Glomerular visceral epithelial cell (primary cell): ENCODE data around the gene ADORA2A.

Source experiments
- DNase-seq: peaks from one replicate; pipeline ENCODE4 v3.0.0-alpha.2; 2016; ENCODE audit errors: extremely low spot score

The ADORA2A gene

DNA sequence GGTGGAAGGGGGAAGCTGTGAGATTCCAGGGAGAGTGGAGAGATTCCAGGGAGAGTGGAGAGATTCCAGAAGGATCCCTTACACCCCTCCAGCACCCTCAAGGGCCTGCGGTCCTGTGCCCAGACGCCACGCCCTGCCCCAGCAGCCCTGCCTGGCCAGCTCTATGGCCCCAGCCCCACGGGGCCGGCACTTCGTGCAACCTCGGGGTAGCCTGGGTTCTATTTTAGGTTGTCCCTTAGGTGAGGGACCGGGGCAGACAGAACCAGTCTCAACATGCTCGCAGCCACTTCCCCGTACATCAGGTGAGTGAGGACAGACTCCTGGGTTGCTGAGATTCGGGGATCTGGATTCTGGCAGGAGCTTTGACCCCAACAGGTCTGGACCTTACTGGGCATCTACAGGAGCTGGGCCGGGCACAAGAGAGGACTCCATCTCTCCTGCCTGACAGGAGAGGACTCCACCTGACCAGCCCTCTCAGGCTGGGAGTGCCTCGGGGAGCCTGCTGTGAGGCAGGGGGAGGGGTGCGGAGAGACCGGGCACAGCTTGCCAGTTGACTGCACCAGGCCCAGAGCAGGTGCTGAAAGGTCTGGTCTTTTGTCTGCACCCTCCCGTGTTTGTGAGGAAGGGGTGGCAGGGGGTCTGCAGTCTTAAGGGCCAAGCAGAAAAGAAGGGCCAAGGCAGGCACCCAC is 8.5 kb upstream of the ADORA2A start:
- DNase-seq: no peak

DNA sequence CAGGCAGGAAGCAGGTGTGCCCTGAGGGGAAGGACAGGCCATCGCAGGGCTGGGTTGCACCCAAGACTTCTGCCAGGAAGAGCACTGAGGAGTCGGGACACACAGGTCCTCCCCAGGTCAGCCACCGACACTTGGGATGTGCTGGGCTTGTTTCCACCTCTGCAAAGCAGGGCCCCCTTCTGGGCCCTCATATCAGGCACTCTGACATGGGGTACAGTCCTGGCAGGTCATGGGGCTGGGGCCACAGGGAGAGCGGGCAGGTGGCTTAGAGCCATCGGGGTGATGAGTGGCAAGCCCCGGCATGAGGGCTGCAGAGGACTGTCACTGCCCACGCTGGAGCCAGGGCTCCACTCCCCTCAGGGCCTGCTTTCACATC is 7.9 kb upstream of the ADORA2A start:
- no peak for DNase-seq

DNA sequence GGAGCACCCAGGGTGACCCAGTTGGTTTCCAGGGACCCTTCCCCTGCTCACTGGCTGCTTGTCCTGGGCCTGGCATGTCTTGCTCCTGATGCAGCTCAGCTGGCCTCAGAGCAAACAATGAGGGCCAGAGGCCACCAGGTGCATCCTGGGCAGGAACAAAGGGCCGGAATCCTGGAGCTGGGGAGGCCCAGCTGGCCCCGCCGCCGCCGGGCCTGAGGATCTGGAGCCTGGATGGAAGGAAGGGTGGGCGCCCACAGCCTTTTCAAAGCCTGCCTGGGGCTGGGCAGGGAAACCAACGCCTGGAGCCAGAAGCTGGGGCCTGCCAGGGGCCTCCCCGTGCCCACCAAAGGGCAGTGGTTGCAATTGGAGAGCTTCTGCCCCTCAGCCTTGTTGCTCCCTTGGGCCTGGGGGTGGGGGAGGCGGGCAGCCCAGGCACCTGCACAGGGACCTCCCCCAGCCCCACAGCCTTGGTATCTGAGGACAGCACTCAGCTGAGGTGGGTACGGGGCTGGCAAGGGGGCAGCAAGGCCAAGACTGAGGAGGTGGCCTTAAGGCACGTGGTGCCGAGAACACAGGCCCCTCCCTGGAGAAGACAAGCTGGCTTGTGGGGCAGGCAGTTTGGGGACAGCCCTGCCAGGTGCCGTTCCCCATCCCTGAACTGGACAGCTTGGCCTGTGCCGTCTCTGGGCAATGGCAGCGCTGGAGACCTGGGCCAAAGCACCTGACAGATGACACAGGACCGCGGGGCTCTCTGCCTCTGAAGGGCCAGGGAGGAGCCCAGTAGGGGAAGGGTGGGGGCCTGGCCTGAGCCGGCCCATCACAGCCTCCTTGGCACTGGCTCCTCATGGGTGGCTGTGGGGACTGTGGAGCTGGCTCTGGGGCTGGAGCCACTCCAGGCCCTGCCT is 7.1 kb upstream of the ADORA2A start:
- DNase-seq: no peak

DNA sequence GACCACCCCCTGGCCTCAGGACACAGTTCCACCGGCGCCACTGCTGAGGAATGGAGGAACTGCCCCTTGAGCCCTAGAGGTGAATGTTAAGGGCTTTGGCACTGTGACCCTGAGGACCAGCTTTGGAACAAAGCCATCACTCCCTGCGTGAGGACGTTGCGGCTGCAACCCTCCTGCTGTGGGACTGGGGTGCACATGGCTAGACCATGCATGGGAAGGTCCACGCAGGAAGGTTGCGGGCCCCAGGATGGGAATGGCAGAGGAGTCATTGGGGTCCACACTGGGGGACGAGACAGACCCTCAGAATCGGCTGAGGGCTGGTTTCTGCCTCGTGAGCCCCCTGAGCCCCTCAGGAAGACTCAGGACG is 6.4 kb upstream of the ADORA2A start:
- no peak for DNase-seq

DNA sequence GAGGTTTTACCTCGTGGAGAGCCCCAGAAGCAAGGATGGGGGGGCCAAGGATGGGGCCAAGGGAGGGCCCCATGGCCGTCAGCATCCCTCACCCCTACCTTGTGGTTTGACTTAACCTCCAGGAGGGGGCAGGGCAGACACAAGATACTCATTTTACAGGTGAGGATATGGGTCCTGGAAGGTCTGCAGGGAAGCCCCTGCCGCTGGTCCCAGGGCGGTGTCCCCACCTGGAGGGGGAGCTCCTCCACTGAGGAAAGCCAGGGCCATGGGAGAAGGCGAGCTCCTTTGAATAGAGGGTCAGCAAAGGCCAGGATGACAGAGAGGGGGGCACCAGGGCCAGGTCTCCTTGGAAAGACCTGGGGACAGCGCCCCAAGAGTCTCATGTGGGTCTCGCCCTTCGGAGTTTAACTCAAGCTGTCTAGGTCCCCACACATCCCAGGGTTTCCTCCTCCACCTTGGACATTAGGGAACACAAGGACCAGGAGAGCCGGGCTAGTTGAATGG is 5.9 kb upstream of the ADORA2A start:
- DNase-seq: no peak

DNA sequence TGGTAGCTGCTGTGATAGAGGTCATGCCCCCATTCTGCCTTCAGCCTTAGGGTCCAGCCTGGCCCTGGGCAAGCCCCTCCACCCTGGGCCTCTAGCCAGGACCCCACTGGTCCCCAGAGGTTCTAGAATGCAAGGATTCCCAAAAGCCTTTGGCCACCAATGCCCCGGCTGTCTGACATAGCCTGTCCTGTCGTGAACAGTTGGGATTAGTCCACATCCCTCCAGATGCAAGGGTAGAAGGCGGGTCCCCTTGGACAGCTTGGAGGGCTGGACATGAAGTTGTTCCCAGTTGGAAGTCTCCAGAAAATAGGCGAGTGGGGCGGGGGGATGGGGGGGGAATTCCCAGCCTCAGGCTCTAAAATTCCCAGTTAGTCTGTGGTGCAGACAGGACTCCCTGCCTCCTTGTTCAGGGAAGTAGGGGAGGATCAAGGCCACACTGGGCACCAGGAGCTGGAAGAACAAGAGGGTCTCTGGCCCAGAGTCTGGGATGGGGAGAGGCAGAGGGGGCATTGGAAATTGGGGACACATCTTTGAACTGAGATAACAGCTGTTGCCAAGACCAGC is 5.2 kb upstream of the ADORA2A start:
- no peak for DNase-seq

DNA sequence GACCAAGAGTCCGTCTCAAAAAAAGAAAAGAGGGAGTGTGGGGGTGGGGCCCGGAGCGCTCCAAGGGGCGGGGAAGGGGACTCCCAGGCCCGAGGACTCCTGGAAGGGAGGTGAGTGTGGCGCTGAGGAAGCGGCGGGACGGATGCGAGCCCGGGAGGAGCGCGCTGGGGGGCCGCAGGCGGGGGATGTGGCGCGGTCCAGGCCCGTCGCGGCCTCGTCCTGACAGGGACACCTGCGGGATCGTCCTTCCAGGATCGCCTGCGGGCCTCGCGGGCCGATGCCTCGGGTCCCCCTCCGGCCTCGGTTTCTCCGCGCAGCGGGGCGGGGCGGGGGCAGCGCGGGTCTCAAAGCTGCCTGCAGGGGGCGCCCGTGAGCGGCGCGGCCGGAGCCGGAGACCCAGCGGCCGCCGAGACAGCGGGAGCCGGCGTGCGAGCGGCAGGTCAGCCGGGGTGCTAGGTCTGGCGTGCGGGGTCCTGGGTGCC is 3.8 kb upstream of the ADORA2A start:
- DNase-seq: peak; percentile 42

DNA sequence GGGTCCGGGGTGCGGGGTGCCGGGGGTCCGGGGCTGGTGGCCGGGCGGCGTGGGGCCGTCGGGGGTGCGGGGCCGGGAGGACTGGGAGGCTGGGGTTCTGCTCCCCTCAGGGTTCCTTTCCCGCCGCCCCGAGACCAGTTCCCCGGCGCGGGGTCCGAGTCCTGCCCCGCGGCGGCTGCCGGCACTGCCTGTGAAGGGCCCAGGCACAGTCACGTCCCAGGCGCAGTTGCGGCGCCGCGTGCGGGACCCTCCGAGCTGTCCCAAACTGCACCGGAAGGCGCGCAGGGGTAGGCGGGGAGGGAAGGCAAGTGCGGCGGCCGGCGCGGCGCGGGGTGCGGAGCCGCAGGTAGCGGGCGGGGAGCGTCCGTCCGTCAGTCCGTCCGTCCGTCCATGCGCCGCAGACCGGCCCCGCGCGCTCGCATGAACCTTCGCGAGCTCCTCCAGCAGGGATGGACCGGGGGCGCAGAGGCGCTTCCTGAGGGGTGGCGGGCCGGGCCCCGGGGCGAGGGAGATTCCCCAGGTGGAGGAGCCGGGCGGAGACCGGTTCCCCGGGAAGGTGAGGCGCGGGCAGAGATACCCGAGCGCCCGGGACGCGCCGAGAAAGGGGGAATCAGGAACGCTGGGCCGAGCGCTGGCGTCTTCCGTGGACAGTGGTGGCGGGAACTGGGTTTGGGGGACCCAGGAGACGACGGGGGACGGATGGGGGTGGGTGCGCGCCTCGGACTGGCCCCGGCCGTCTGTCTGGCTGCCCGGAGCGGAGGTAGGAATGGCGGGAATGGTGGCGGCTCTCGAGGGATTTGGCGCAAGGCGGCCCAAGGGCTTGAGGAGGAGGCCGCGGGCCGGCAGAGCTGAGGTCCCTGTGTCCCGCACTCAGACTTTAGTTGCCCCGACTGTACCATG is 3.1 kb upstream of the ADORA2A start:
- DNase-seq: no peak

DNA sequence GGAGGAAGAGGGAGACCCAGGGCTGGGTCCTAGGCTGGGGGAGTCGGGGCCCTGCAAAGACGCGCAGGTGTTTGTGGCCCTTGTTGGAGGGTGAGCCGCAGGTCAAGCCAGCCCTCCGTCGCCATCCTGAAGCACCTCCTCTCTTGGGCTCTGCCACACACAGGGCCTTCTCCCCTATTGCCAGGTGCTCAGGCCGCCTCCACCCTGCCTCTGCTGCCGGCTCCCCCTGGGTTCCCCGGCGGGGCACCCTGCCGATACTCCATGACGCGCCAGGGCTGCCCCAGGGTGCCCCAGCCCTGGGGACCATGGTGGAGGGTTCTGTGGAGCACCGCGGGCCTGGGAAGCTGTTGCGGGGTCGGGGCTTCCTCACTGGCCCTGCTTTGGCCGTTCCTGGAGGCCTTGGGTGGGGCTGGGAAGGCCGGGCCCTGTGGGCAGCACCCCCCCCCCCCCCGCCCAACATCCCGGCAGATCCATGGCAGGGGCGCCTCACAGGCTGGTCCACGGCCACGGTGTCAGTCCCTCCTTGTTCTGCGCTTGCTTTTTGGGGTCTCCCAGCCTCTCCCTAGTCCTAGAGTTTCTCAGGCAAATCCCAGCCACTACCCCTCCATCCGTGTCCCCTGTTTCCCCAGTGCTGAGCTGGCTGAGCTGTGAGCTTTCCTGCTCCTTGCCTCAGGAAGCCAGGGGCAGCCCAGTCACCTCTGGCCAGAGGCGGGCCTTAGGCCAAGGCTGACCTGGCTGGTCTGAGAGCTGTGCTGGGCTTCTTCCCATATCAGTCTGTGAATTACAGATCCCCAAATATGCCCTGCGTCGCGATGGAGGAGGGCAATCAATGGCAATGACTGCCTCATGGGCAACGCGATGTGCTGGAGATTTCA is 2.3 kb upstream of the ADORA2A start:
- DNase-seq: no peak

DNA sequence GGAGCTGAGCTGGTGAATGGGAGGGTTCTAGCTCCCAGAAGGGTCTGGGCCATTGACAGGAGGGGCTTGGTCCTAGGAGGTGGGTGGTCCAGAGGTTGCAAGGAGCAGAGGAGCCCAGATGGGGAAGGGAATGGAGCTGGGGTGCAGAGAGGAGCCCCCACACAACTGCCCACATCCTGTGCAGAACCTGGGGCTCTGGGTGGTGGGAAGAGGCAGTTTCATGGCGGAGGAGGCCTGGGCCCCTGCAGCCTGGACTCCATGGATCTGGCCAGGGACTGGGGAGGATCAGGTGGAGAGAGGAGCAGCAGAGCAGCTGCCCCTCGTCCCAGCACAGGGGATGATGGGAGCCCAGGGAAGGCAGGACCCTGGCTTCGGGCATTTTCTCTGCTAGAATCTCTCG is 963 bp upstream of the ADORA2A start:
- DNase-seq: no peak

DNA sequence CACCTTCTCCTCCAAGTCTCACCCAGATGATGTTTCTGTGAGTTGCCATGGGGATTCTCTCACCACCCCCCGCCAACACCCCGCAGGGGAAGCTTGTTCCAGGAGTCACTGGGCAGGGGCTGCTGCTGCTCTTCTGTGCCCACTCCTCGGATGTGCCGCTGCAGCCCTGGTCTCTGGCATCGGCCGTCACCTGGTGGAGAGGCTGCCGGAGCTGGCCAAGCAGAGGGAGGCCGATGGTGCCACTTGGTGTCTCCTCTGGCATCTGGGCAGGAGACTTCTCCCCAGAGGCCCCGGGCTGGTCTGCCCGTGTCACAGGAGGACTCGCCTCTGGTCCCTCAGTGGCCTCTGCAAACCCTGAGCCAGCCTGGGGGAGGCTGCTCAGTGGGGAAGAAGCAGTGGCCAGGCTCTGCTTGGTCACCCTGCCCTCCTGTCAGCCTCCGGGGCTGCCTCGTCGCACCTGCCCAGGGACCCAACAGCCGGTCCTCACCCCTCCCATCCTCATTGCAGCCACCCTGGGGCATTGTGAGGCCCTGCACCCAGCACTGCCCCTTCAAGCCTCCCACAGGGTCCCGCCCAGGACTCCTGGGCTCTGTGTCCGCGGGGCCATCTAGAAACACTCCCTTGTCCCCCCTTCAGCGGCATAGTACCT is 424 bp upstream of the ADORA2A start:
- no peak for DNase-seq

DNA sequence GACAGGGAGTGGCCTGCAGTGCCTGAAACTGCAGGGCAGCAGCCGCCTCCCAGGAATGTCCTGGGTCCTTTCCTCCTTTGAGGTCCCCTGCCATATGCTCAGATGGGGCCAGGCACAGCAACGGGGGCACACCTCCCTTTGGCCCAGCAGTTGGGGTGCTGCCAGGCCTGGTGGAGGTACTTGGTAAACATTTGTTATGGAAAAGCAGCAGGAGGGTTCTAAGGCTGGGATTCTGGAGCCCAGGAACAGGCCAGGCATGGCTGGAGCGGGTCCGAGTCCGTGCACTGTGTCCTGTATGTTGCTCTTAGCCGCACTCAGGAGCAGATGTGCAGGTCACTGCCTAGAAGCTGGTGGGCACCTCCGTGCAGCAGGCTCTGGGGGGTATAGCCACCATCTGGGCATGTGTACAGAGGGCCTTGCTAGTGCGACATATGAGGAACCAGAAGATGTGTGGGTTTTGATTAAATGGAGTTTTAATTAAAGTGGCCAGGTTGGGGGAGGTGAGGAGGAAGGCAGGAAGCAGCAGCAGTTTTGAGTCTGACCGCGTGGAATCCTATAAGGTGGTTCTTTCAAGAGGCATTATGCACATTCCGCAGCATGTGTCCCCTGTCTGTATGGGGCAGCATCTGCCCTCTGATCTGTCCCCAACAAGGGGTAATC is 1.5 kb downstream of the ADORA2A start:
- DNase-seq: no peak

DNA sequence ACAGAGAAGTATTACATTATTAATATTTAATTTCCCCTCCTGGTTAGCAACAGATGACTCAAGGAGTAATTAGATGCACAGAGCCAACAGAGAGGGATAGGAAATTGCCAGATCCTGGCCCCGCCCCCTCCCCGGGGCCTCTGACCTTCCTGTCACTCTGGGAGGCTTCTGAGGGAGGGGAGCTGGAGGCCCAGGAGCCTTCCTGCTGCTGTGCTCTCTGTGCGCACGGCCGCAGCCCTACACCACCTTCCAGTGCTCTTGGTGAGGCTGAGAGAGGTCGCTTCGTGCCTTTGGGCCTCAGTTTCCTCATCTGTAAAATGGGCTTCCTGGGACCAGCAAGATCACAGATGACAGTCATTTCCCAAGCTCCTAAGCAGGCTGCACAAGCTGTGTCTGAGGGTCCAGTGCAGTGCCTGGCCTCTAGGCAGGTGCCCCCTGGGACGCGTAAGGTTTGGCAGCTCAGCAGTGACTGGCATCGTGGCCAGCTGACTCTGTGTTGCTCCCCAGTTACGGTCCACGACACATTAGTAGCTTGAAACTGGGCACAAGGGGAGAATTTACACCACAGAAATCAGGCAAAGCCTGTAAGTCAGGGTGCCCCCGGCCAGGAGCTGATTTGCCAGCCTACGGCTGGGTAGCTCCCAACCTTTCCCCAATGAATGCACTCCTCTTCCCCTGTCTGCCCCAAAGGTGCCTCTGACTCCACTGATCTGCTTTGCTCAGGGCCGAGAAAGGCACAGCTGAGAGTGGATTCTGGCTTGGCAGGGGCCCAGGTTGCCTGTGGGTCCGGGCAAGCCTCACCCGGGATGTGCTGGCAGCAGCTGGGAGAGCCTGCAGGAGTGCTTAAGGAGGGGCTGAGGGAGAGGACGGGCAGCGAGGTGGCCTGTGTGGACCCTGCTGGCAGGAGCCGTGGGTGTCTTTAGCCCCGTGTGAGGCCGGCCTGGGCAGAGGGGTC is 2.3 kb downstream of the ADORA2A start:
- peak; percentile 58 for DNase-seq

DNA sequence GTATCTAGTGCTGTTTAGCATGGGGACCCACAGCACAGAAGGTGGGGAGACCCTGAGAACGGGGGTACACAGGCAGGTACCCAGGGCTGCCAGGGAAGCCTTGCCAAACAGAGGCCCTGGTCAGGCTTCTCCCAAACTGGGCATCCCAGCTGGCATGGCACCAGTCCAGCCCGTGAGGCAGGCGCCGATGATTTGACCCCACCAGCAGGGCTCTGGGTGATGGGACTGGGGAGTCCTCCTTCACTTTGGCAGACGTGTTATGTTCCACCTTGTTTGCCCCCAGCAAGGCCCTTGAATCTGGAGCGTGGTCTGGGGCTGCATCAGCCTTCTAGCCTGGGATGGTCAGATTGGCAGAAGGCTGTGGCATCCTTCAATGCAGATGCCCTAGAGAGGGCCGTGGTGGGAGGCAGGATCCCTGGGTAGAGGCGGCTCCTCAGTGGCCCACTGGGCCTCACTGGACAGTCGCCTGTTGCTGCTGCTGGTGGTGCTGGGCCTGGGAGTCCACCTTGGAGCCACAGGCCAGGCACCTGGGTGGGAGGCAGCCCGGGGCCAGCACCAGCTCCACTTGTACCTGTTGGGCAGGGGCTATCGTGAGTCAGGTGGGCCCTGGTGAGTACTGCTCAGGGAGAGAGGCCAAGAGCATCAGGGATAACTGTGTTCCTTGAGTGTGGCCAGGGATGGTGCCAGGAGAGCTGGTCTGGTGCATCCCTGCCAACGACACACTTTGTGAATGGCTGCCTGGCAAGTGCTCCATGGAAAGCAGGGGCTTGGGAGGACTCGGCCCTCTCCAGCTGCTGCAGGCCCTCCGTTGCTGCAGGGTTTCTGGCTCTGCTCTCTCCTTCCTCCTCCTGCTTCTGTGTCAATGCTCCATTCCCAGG is 3.3 kb downstream of the ADORA2A start:
- no peak for DNase-seq

DNA sequence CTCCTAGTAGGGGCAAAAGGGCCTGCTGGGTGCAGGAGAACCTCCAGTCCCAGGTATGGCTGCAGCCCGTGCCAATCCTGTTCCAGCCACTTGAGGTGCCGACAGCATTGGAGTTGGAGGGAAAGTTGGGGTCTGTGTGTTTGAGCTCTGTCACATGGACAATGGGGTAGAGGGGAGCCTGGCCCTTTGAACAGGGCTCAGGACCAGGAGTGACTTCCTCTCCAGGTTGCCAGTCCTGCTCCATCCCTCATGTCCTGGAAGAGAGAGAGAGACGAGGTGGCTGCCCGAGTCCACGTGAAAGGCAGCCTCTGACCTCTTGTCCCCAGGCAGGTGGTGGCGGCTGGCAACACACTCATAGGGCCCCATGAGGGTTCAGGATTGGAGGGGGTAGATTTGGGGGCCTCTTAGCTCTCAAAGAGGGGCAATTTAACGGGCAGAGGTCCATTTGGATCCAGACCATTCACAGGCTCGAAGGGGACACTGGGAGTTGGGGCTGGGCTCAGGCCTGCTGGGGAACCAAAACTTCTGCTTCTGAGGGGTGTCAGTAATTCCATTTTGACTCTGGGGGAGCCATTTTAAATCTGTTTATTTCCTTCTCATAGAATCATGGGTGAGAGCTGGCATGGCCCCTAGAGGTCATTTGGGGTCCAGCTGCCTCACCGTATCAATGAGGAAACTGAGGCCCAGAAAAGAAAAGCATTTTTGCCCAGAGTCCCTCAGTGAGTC is 4.1 kb downstream of the ADORA2A start:
- no peak for DNase-seq

DNA sequence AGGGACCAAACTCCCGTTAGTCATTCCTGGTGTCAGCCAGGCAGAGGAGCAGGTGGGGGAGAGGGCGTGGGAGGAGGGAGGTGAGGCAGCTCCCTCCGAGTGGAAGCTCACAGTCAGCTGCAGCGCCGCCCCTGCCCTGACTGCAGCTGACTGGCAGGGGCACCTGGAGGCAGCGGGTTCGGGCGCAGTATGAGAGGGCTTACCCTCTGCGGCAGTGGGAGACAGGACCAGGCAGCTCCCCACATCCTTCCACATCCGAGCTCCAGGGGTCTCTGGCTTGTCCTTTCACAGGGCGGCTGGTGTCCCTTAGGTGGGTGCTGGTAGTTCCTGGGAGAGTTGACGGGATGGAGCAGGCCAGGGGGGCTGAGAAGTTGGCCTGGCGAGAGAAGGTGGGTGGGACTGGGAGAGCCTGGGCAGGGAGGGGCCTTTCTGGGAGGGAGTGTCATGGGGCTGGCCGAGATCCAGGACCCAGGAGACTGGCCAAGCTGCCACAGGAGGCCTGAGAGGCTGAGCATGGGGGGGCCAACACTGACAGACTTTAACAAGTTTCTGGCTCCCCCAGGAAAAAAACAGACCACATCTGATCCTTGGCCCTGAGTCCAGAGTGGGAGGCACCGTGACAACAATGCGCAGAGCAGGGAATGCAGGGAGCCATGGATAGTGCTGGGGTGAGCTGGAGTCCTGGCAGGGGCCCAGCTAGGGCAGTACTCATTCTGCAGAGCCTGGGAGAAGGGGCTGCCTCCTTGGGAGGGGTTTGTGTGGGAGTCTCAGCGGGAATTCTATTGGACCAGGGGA is 4.9 kb downstream of the ADORA2A start:
- DNase-seq: peak; percentile 55
